ENCODE results near the gene CTNS. TPM values are rescaled to one million over a fixed set of nuclear protein-coding genes. Genes with fewer than 3 reads are reported as not detected.
A peak's percentile ranks its signal among the peaks of the same experiment; 100 is the strongest.

Gene CTNS
- total RNA-seq, 1 donor from 2014 or later = 5.9 TPM

GRCh38 chr17:3681565-3681964 lies 45.0 kb downstream of the CTNS start:
- H3K4me3 ChIP-seq (ENCODE audit: low read depth, low read length) = no peak overlapping the region
- TF ChIP-seq, protein P1, sequence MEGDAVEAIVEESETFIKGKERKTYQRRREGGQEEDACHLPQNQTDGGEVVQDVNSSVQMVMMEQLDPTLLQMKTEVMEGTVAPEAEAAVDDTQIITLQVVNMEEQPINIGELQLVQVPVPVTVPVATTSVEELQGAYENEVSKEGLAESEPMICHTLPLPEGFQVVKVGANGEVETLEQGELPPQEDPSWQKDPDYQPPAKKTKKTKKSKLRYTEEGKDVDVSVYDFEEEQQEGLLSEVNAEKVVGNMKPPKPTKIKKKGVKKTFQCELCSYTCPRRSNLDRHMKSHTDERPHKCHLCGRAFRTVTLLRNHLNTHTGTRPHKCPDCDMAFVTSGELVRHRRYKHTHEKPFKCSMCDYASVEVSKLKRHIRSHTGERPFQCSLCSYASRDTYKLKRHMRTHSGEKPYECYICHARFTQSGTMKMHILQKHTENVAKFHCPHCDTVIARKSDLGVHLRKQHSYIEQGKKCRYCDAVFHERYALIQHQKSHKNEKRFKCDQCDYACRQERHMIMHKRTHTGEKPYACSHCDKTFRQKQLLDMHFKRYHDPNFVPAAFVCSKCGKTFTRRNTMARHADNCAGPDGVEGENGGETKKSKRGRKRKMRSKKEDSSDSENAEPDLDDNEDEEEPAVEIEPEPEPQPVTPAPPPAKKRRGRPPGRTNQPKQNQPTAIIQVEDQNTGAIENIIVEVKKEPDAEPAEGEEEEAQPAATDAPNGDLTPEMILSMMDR (conservative IDR thresholded peaks at IDR 0.05; ENCODE audit: low read depth, low read length) = no peak
- no peak for DNase-seq (ENCODE audit: low read depth)

- TF ChIP-seq, protein P1 (conservative IDR thresholded peaks at IDR 0.05; ENCODE audit: low read depth, low read length) = no peak
- no peak overlapping the region for H3K4me3 ChIP-seq (ENCODE audit: low read depth, low read length)
Measured at GRCh38 chr17:3682033-3682432, 45.5 kb downstream of the CTNS start.

DNA sequence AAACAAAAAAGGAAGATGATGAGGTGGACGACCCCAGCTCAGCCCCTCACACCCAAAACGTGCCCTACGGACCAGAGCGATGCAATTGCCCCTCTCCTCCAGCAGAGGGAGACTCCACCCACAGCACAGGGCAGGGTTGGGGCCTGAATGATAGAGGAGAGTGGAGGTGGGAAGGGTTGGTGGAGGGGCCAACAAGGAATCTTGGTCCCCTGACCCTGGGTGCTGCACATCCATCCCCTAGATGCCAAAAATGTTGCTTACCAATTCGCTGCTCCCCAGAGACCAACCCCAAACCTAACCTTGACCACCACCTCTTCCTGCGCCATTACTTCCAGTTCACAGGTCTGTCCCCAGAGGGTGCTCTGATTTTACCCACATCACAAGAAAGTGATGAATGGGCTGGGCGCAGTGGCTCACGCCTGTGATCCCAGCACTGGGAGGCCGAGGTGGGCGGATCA lies 46.5 kb downstream of the CTNS start:
- DNase-seq (ENCODE audit: low read depth) = no peak
- TF ChIP-seq, protein P1 (conservative IDR thresholded peaks at IDR 0.05; ENCODE audit: low read depth, low read length) = peak; percentile 97
- H3K4me3 ChIP-seq (ENCODE audit: low read depth, low read length) = no peak overlapping the region

More at GRCh38 chr17:3682033-3682432, 45.5 kb downstream of the CTNS start:
- no peak for DNase-seq (ENCODE audit: low read depth)

DNA sequence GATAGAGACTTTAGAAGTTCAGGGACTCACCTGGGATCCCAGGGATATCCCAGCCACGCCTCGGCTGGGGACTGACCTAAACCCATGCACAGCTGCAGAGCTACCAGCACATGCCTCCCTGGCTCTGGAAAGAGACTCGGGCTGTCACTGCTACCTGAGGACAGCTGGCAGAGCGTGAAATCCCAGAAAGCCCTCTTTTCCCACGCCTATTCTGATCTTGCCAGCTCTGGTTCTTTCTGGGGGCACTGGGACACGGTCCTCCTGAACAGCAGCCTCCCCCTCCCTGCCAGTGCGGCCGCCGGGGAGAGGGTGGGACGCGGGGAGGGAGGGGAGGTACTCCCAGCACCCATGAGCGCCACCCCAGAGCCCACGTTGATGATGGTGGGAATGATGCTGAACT lies 48.6 kb downstream of the CTNS start:
- DNase-seq (ENCODE audit: low read depth) = no peak
- TF ChIP-seq, protein P1 (conservative IDR thresholded peaks at IDR 0.05; ENCODE audit: low read depth, low read length) = no peak
- H3K4me3 ChIP-seq (ENCODE audit: low read depth, low read length) = no peak overlapping the region

- H3K4me3 ChIP-seq (ENCODE audit: low read depth, low read length) = no peak overlapping the region
Measured at GRCh38 chr17:3688027-3688553, 51.5 kb downstream of the CTNS start.

DNA sequence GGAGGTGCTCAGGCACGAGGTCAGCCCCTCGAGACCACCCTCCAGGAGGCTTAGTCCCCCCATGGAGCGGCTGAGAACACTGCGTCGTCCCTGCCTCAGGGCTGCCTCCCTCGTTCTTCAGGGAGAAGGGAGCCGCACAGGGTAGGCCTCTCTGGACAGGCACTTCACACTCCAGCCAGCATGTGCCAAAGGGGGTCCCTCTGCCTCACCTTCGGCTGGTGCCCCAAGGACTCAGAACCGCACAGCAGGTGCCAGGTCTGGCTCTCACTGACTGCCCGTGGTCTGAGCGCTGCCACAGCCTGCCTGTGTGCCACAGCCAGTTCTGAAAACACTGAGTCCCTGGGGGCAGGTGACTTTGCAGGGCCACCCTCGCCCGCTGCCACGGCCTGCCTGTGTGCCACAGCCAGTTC lies 52.3 kb downstream of the CTNS start:
- no peak for DNase-seq (ENCODE audit: low read depth)
- TF ChIP-seq, protein P1 (conservative IDR thresholded peaks at IDR 0.05; ENCODE audit: low read depth, low read length) = no peak
- H3K4me3 ChIP-seq (ENCODE audit: low read depth, low read length) = no peak overlapping the region

More at GRCh38 chr17:3688027-3688553, 51.5 kb downstream of the CTNS start:
- DNase-seq (ENCODE audit: low read depth) = no peak
- TF ChIP-seq, protein P1 (conservative IDR thresholded peaks at IDR 0.05; ENCODE audit: low read depth, low read length) = no peak
